Panc1 (cell line): ENCODE measurements around the gene SNX33.

Experiments used
- POLR2AphosphoS5 ChIP-seq: IDR thresholded peaks from 2 replicates; pipeline ENCODE4 v1.6.1; 2012; ENCODE audit warnings: mild to moderate bottlenecking, low read depth, low read length, moderate library complexity
- TCF7L2 ChIP-seq: IDR thresholded peaks from 2 replicates; pipeline ENCODE4 v1.6.1; 2011; ENCODE audit warnings: mild to moderate bottlenecking, low read depth, low read length, inconsistent platforms

DNA sequence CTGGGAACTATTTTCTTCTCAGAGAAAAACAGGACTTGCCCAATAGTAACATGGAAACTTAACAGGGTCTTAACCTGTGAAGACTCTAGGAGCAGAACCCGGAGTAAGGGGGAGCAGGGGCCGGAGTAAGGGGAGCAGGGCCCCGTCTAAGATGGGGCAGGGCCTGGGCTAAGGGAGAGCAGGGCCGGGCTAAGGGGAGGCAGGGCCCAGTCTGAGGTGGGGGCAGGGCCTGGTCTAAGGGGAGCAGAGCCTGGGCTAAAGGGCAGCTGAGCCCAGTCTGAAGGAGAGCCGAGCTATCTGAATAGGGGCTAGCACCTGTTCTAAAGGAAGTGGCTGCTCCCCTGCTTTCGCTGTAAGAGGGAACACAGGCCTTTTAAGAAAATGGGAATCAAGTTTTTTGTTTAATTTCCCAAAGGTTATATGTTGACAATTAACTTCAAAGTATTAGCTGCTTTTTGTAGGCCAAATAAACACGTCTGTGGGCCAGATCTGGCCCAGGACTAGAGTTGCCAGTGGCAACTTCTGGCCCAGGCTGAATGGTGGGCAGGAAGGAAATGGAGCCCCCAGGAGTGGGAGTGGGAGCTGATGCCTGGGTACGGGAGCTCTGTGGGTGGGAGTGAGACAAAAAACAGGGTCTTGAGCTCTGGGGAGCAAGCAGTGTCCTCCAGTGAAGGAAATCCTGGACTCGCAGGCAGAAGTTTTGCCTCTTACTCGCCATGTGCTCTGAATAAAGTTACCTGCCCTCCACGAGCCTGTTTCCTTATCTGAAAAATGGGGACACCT is 32.5 kb downstream of the SNX33 start:
- TF ChIP-seq POLR2AphosphoS5: no peak
- no peak for TF ChIP-seq TCF7L2
